ENCODE measurements around the gene ATP5ME.

Gene ATP5ME

GRCh38 chr4:684623-685327, 10.7 kb upstream of the ATP5ME start:
- no peak for DNase-seq (ENCODE audit: low spot score)

- peak; percentile 65 for DNase-seq (ENCODE audit: low spot score)
Measured at GRCh38 chr4:683982-684622, 10.0 kb upstream of the ATP5ME start.

GRCh38 chr4:683247-683897, 9.3 kb upstream of the ATP5ME start:
- DNase-seq (ENCODE audit: low spot score) = no peak

GRCh38 chr4:682490-683172, 8.6 kb upstream of the ATP5ME start:
- DNase-seq (ENCODE audit: low spot score) = no peak

- no peak for DNase-seq (ENCODE audit: low spot score)
Measured at GRCh38 chr4:681736-682451, 7.8 kb upstream of the ATP5ME start.

- DNase-seq (ENCODE audit: low spot score) = peak; percentile 29
Measured at GRCh38 chr4:680928-681645, 7.0 kb upstream of the ATP5ME start.

GRCh38 chr4:680551-680927, 6.5 kb upstream of the ATP5ME start:
- DNase-seq (ENCODE audit: low spot score) = no peak

- DNase-seq (ENCODE audit: low spot score) = no peak
Measured at GRCh38 chr4:680091-680490, 6.0 kb upstream of the ATP5ME start.

- no peak for DNase-seq (ENCODE audit: low spot score)
Measured at GRCh38 chr4:679629-680028, 5.6 kb upstream of the ATP5ME start.

GRCh38 chr4:679104-679481, 5.0 kb upstream of the ATP5ME start:
- no peak for DNase-seq (ENCODE audit: low spot score)

- DNase-seq (ENCODE audit: low spot score) = no peak
Measured at GRCh38 chr4:678331-679103, 4.4 kb upstream of the ATP5ME start.

- no peak for DNase-seq (ENCODE audit: low spot score)
Measured at GRCh38 chr4:677431-678293, 3.6 kb upstream of the ATP5ME start.

GRCh38 chr4:676871-677235, 2.8 kb upstream of the ATP5ME start:
- no peak for DNase-seq (ENCODE audit: low spot score)

GRCh38 chr4:675980-676870, 2.1 kb upstream of the ATP5ME start:
- no peak for DNase-seq (ENCODE audit: low spot score)

GRCh38 chr4:675036-675882, 1.2 kb upstream of the ATP5ME start:
- DNase-seq (ENCODE audit: low spot score) = no peak

GRCh38 chr4:673349-674091, 556 bp downstream of the ATP5ME start:
- DNase-seq (ENCODE audit: low spot score) = no peak

- no peak for DNase-seq (ENCODE audit: low spot score)
Measured at GRCh38 chr4:671769-672168, 2.3 kb downstream of the ATP5ME start.

All from cerebellar cortex (tissue), 1 donor.